ENCODE data around the gene KRT83. TPM values are rescaled to one million over a fixed set of nuclear protein-coding genes. Genes with fewer than 3 reads are reported as not detected.

Gene KRT83
- total and polyA plus RNA-seq, 2 of the 13 experiments (the other 11 are each of a cell fraction or from before 2014, with no cell fraction given): not detected

GRCh38 chr12:52331039-52331438 lies 9.8 kb upstream of the KRT83 start:
- intact Hi-C loops (cut with micrococcal nuclease; ENCODE audit: unreplicated experiment) (no loop called here), in situ Hi-C loops (cut with HindIII; ENCODE audit: extremely low pct_ligation_motif_present, low pct_unique_long_range_greater_than_20kb) (no loop called here)
- Histone ChIP-seq H2AFZ (ENCODE audit: low read length) (no peak overlapping the region), H3K79me2 (ENCODE audit: insufficient read depth, low read length) (no peaks in the 10 kb centered on the region), H3K4me1 (ENCODE audit: insufficient read depth, low read length) (no peaks in the 10 kb centered on the region), H3K9ac (ENCODE audit: insufficient read depth, low read depth, low read length) (no peak overlapping the region), H3K27me3 (ENCODE audit: control insufficient read depth in 1 of 2, insufficient read depth in 2 of 2, low read length in 2 of 2) (peaks cover 0 to 3% of the 10 kb centered on the region in 2 experiments; a peak in 1 of 5 replicates), H3K4me2 (ENCODE audit: low read depth, low read length) (no peak overlapping the region), H3K9me3 (ENCODE audit: low read length) (no peaks in the 10 kb centered on the region), H3K36me3 (replicated peaks in 1 of 2; ENCODE audit: control insufficient read depth in 1 of 2, insufficient read depth in 2 of 2, low read length in 2 of 2) (no peaks in the 10 kb centered on the region), H3K27ac (ENCODE audit: extremely low read length, insufficient read depth, low read length) (no peak overlapping the region), H4K20me1 (ENCODE audit: insufficient read depth, low read length) (no peaks in the 10 kb centered on the region), H3K4me3 (replicated peaks in 1 of 3; ENCODE audit: insufficient read depth in 1 of 3, low read depth in 2 of 3, low read length in 3 of 3) (no peak overlapping the region)
- CTCF ChIA-PET (ENCODE audit: low intra/inter-chr PET ratio, low total read pairs): no interaction called here
- 0% methylated on average over 1 of the region's 1 CpG for WGBS (ENCODE audit: low lambda C conversion rate)
- no peak for FAIRE-seq
- POLR2A ChIA-PET: no interaction called here
- no TSS peak for BruUV-seq (replicated peaks)
- no peak for DNase-seq (ENCODE audit: low spot score)
- TF ChIP-seq ESRRA (CRISPR knock-in tag; IDR thresholded peaks at IDR 0.05; ENCODE audit: low read depth) (no peak), ZNF260 (CRISPR knock-in tag; IDR thresholded peaks at IDR 0.05; ENCODE audit: borderline replicate concordance, low read depth) (no peak), RCOR2 (CRISPR knock-in tag; IDR thresholded peaks at IDR 0.05) (no peak), THAP7 (CRISPR knock-in tag; IDR thresholded peaks at IDR 0.05) (no peak), ZSCAN20 (CRISPR knock-in tag; IDR thresholded peaks at IDR 0.05; ENCODE audit: borderline replicate concordance) (no peak), FOXA3 (CRISPR knock-in tag; IDR thresholded peaks at IDR 0.05) (no peak), CHCHD3 (CRISPR knock-in tag; IDR thresholded peaks at IDR 0.05) (no peak), ZNF7 (CRISPR knock-in tag; IDR thresholded peaks at IDR 0.05) (no peak), ATF7-NPFF (CRISPR knock-in tag; IDR thresholded peaks at IDR 0.05; ENCODE audit: low read depth) (no peak), BHLHE40 (IDR thresholded peaks at IDR 0.05; ENCODE audit: low read length) (no peak), ZNF24 (IDR thresholded peaks at IDR 0.05) (no peak), STAT5B (CRISPR knock-in tag; IDR thresholded peaks at IDR 0.05) (no peak), GATAD2A (CRISPR knock-in tag; IDR thresholded peaks at IDR 0.05) (no peak), NFKBIZ (CRISPR knock-in tag; IDR thresholded peaks at IDR 0.05) (no peak), SALL2 (CRISPR knock-in tag; IDR thresholded peaks at IDR 0.05) (no peak), KMT2A (CRISPR knock-in tag; IDR thresholded peaks at IDR 0.05) (no peak), FOSL1 (CRISPR knock-in tag; IDR thresholded peaks at IDR 0.05; ENCODE audit: borderline replicate concordance) (no peak), MATR3 (CRISPR knock-in tag; IDR thresholded peaks at IDR 0.05) (no peak)
- no peak for ATAC-seq

Measured in HepG2 (cell line).